Dendritic cell treated with granulocyte-macrophage colony-stimulating factor and Interleukin-4, amounts not matched to agents 40 ng/mL and 50 ng/mL, for 4 days (primary cell): ENCODE data around the gene LXN.

Experiments
- H3K27ac Mint-ChIP-seq: one replicate; pipeline ENCODE4 v1.8.0; 2022; ENCODE audit warnings: mild to moderate bottlenecking, mixed read lengths
- H3K27me3 Mint-ChIP-seq: one replicate; pipeline ENCODE4 v1.8.0; 2022; ENCODE audit warnings: mild to moderate bottlenecking, mixed read lengths
- H3K36me3 Mint-ChIP-seq: one replicate; pipeline ENCODE4 v1.8.0; 2022; ENCODE audit warnings: low read depth, mixed read lengths
- H3K4me1 Mint-ChIP-seq: one replicate; pipeline ENCODE4 v1.8.0; 2022; ENCODE audit warnings: low read depth, mixed read lengths
- H3K4me3 Mint-ChIP-seq: one replicate; pipeline ENCODE4 v1.8.0; 2022; ENCODE audit warnings: mild to moderate bottlenecking, moderate library complexity, mixed read lengths
- H3K9me3 Mint-ChIP-seq: one replicate; pipeline ENCODE4 v1.8.0; 2022; ENCODE audit warnings: mixed read lengths
- intact Hi-C: fragments of 100-400 bp; cut with micrococcal nuclease; formaldehyde crosslinking; loops from one replicate; pipeline ENCODE4 v1.15.0; 2022

LXN gene

GRCh38 chr3:158672215-158673176, at the start of gene LXN:
TSS of gene LXN (minus strand) at chr3:158672648. CDS start at chr3:158672478, 170 bp downstream.
- intact Hi-C loops, result loop anchor here (5.0 kb wide), 1 partner anchor 35 kb away; no protein-coding TSS in a partner anchor
- H3K36me3 Mint-ChIP-seq, result peaks cover 60% of the 10 kb centered on the region
- peak within 1 kb of the TSS; percentile 93 for H3K4me3 Mint-ChIP-seq
- peak within 1 kb of the TSS; percentile 89 for H3K27ac Mint-ChIP-seq
- H3K27me3 Mint-ChIP-seq, result no peaks in the 10 kb centered on the region
- H3K9me3 Mint-ChIP-seq, result no peaks in the 10 kb centered on the region
- peaks cover 15% of the 10 kb centered on the region for H3K4me1 Mint-ChIP-seq

- no peaks in the 10 kb centered on the region for H3K27me3 Mint-ChIP-seq
- peaks cover 21% of the 10 kb centered on the region for H3K4me1 Mint-ChIP-seq
- H3K9me3 Mint-ChIP-seq, result no peaks in the 10 kb centered on the region
- intact Hi-C loops, result no loop called here
- H3K27ac Mint-ChIP-seq, result peak overlapping the region; percentile 91
- H3K36me3 Mint-ChIP-seq, result peaks cover 23% of the 10 kb centered on the region
- H3K4me3 Mint-ChIP-seq, result no peak overlapping the region
Observed at GRCh38 chr3:158722108-158722507, 49.7 kb upstream of the LXN start.

- intact Hi-C loops, result no loop called here
- Mint-ChIP-seq H3K4me1 (peaks cover 43% of the 10 kb centered on the region), H3K27ac (no peak overlapping the region), H3K36me3 (peaks cover 36% of the 10 kb centered on the region), H3K9me3 (no peaks in the 10 kb centered on the region), H3K4me3 (no peak overlapping the region), H3K27me3 (no peaks in the 10 kb centered on the region)
Observed at GRCh38 chr3:158718490-158719170, 46.2 kb upstream of the LXN start.

GRCh38 chr3:158717576-158717975, 45.1 kb upstream of the LXN start:
- H3K4me1 Mint-ChIP-seq, result peaks cover 43% of the 10 kb centered on the region
- no peaks in the 10 kb centered on the region for H3K27me3 Mint-ChIP-seq
- H3K36me3 Mint-ChIP-seq, result peaks cover 36% of the 10 kb centered on the region
- peak overlapping the region; percentile 39 for H3K27ac Mint-ChIP-seq
- no peaks in the 10 kb centered on the region for H3K9me3 Mint-ChIP-seq
- intact Hi-C loops, result no loop called here
- H3K4me3 Mint-ChIP-seq, result no peak overlapping the region

GRCh38 chr3:158713094-158713499, 40.6 kb upstream of the LXN start:
- Mint-ChIP-seq H3K4me3 (no peak overlapping the region), H3K36me3 (peaks cover 51% of the 10 kb centered on the region), H3K27me3 (no peaks in the 10 kb centered on the region), H3K9me3 (no peaks in the 10 kb centered on the region), H3K27ac (peak overlapping the region; percentile 92), H3K4me1 (peaks cover 78% of the 10 kb centered on the region)
- intact Hi-C loops, result no loop called here

- Mint-ChIP-seq H3K27ac (peak overlapping the region; percentile 92), H3K9me3 (no peaks in the 10 kb centered on the region), H3K4me1 (peaks cover 75% of the 10 kb centered on the region), H3K36me3 (peaks cover 52% of the 10 kb centered on the region), H3K27me3 (no peaks in the 10 kb centered on the region), H3K4me3 (no peak overlapping the region)
- intact Hi-C loops, result no loop called here
Observed at GRCh38 chr3:158712443-158712842, 40.0 kb upstream of the LXN start.

- peaks cover 52% of the 10 kb centered on the region for H3K36me3 Mint-ChIP-seq
Observed at GRCh38 chr3:158711886-158712285, 39.4 kb upstream of the LXN start.

GRCh38 chr3:158710601-158711000, 38.2 kb upstream of the LXN start:
- Mint-ChIP-seq H3K4me3 (no peak overlapping the region), H3K27ac (peak overlapping the region; percentile 92), H3K4me1 (peaks cover 58% of the 10 kb centered on the region), H3K27me3 (no peaks in the 10 kb centered on the region), H3K9me3 (no peaks in the 10 kb centered on the region), H3K36me3 (peaks cover 59% of the 10 kb centered on the region)
- intact Hi-C loops, result no loop called here

More at GRCh38 chr3:158711886-158712285, 39.4 kb upstream of the LXN start:
- Mint-ChIP-seq H3K9me3 (no peaks in the 10 kb centered on the region), H3K27me3 (no peaks in the 10 kb centered on the region), H3K27ac (peak overlapping the region; percentile 92), H3K4me1 (peaks cover 69% of the 10 kb centered on the region), H3K4me3 (peak overlapping the region; percentile 30)
- intact Hi-C loops, result no loop called here

GRCh38 chr3:158709666-158710083, 37.2 kb upstream of the LXN start:
- H3K27me3 Mint-ChIP-seq, result no peaks in the 10 kb centered on the region
- H3K36me3 Mint-ChIP-seq, result peaks cover 58% of the 10 kb centered on the region
- H3K4me1 Mint-ChIP-seq, result peaks cover 54% of the 10 kb centered on the region
- intact Hi-C loops, result loop anchor here (5.0 kb wide), 1 partner anchor 37 kb away; the partner anchor contains the start of gene LXN
- H3K4me3 Mint-ChIP-seq, result no peak overlapping the region
- H3K27ac Mint-ChIP-seq, result peak overlapping the region; percentile 92
- no peaks in the 10 kb centered on the region for H3K9me3 Mint-ChIP-seq

GRCh38 chr3:158703566-158703965, 31.1 kb upstream of the LXN start:
- peaks cover 55% of the 10 kb centered on the region for H3K36me3 Mint-ChIP-seq
- no peaks in the 10 kb centered on the region for H3K4me1 Mint-ChIP-seq
- intact Hi-C loops, result no loop called here
- no peaks in the 10 kb centered on the region for H3K27me3 Mint-ChIP-seq
- no peak overlapping the region for H3K27ac Mint-ChIP-seq
- no peak overlapping the region for H3K4me3 Mint-ChIP-seq
- no peaks in the 10 kb centered on the region for H3K9me3 Mint-ChIP-seq

GRCh38 chr3:158702815-158703481, 30.5 kb upstream of the LXN start:
- peaks cover 55% of the 10 kb centered on the region for H3K36me3 Mint-ChIP-seq

GRCh38 chr3:158701420-158702065, 29.1 kb upstream of the LXN start:
- intact Hi-C loops, result no loop called here

More at GRCh38 chr3:158702815-158703481, 30.5 kb upstream of the LXN start:
- H3K9me3 Mint-ChIP-seq, result no peaks in the 10 kb centered on the region
- no peak overlapping the region for H3K4me3 Mint-ChIP-seq
- H3K27ac Mint-ChIP-seq, result no peak overlapping the region
- intact Hi-C loops, result no loop called here
- H3K27me3 Mint-ChIP-seq, result no peaks in the 10 kb centered on the region
- H3K4me1 Mint-ChIP-seq, result no peaks in the 10 kb centered on the region

GRCh38 chr3:158700559-158700958, 28.1 kb upstream of the LXN start:
- H3K4me3 Mint-ChIP-seq, result no peak overlapping the region
- H3K27ac Mint-ChIP-seq, result peak overlapping the region; percentile 43
- H3K27me3 Mint-ChIP-seq, result no peaks in the 10 kb centered on the region
- no peaks in the 10 kb centered on the region for H3K9me3 Mint-ChIP-seq
- intact Hi-C loops, result no loop called here
- H3K4me1 Mint-ChIP-seq, result no peaks in the 10 kb centered on the region
- H3K36me3 Mint-ChIP-seq, result peaks cover 41% of the 10 kb centered on the region

More at GRCh38 chr3:158701420-158702065, 29.1 kb upstream of the LXN start:
- no peak overlapping the region for H3K4me3 Mint-ChIP-seq
- H3K27ac Mint-ChIP-seq, result peak overlapping the region; percentile 43
- H3K36me3 Mint-ChIP-seq, result peaks cover 45% of the 10 kb centered on the region
- no peaks in the 10 kb centered on the region for H3K9me3 Mint-ChIP-seq
- H3K4me1 Mint-ChIP-seq, result no peaks in the 10 kb centered on the region
- no peaks in the 10 kb centered on the region for H3K27me3 Mint-ChIP-seq
